Ishikawa (cell line): ENCODE measurements around the gene PNPO.

Experiments used
- CREB1 ChIP-seq: IDR thresholded peaks from 2 replicates; pipeline ENCODE4 v1.6.1; 2012; ENCODE audit warnings: low read depth
- EP300 ChIP-seq: IDR thresholded peaks from 2 replicates; pipeline ENCODE4 v1.6.1; 2012; ENCODE audit warnings: borderline replicate concordance
- FOXM1 ChIP-seq: IDR thresholded peaks from 2 replicates; pipeline ENCODE4 v1.6.1; 2012; ENCODE audit warnings: low read depth, borderline replicate concordance
- MAX ChIP-seq: IDR thresholded peaks from 2 replicates; pipeline ENCODE4 v1.6.1; 2012
- RAD21 ChIP-seq: IDR thresholded peaks from 2 replicates; pipeline ENCODE4 v1.6.1; 2012; ENCODE audit warnings: low read depth
- TAF1 ChIP-seq: IDR thresholded peaks from 2 replicates; pipeline ENCODE4 v1.6.1; 2012; ENCODE audit warnings: low read depth, mild to moderate bottlenecking
- USF1 ChIP-seq: IDR thresholded peaks from 2 replicates; pipeline ENCODE4 v1.6.1; 2012
- YY1 ChIP-seq: IDR thresholded peaks from 2 replicates; pipeline ENCODE4 v1.6.1; 2012; ENCODE audit warnings: low read depth
- ZBTB7A ChIP-seq: IDR thresholded peaks from 2 replicates; pipeline ENCODE4 v1.6.1; 2012; ENCODE audit warnings: low read depth
- TF ChIP-seq, protein P1 (sequence below): IDR thresholded peaks from 2 replicates; pipeline ENCODE4 v1.6.1; 2012; ENCODE audit warnings: low read depth, mild to moderate bottlenecking

- no peak for TF ChIP-seq EP300
- no peak for TF ChIP-seq ZBTB7A
- no peak for TF ChIP-seq MAX
- no peak for TF ChIP-seq USF1
- no peak for TF ChIP-seq YY1
- no peak for TF ChIP-seq CREB1
- TF ChIP-seq, protein P1, sequence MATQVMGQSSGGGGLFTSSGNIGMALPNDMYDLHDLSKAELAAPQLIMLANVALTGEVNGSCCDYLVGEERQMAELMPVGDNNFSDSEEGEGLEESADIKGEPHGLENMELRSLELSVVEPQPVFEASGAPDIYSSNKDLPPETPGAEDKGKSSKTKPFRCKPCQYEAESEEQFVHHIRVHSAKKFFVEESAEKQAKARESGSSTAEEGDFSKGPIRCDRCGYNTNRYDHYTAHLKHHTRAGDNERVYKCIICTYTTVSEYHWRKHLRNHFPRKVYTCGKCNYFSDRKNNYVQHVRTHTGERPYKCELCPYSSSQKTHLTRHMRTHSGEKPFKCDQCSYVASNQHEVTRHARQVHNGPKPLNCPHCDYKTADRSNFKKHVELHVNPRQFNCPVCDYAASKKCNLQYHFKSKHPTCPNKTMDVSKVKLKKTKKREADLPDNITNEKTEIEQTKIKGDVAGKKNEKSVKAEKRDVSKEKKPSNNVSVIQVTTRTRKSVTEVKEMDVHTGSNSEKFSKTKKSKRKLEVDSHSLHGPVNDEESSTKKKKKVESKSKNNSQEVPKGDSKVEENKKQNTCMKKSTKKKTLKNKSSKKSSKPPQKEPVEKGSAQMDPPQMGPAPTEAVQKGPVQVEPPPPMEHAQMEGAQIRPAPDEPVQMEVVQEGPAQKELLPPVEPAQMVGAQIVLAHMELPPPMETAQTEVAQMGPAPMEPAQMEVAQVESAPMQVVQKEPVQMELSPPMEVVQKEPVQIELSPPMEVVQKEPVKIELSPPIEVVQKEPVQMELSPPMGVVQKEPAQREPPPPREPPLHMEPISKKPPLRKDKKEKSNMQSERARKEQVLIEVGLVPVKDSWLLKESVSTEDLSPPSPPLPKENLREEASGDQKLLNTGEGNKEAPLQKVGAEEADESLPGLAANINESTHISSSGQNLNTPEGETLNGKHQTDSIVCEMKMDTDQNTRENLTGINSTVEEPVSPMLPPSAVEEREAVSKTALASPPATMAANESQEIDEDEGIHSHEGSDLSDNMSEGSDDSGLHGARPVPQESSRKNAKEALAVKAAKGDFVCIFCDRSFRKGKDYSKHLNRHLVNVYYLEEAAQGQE: no peak
- no peak for TF ChIP-seq RAD21
- no peak for TF ChIP-seq FOXM1
- TF ChIP-seq TAF1: no peak
These were observed 13.5 kb upstream of the PNPO start for GRCh38 chr17:47927821-47928400.
